H1 (cell line): ENCODE data around the gene SMOC2. TPM values are rescaled to one million over a fixed set of nuclear protein-coding genes. Genes with fewer than 3 reads are reported as not detected.

ENCODE experiments used
- CTCF ChIA-PET: fragments of 300-600 bp; sonication (Branson Sonifier 250); formaldehyde crosslinking; loops from one replicate; lab custom pipeline; 2021; ENCODE audit not compliant: partially characterized antibody; lab: Charles Lee
- POLR2A ChIA-PET: fragments of 300-600 bp; sonication (Branson Sonifier 250); formaldehyde crosslinking; loops from one replicate; lab custom pipeline; 2021; ENCODE audit warnings: inconsistent platforms; ENCODE audit not compliant: partially characterized antibody; lab: Charles Lee
- DNase-seq, 2 experiments: peaks; one replicate each; pipeline versions ENCODE4 v3.0.0 to v3.0.0-alpha.2; 2010 to 2022; ENCODE audit warnings: low spot score in 2 of 2, low read depth in 1 of 2, mixed read lengths in 1 of 2
- FAIRE-seq: peaks from 2 replicates; lab custom pipeline; 2011; peaks lifted over from hg19 to GRCh38; lab: Jason Lieb, UNC
- H2AFZ ChIP-seq: 2 replicates; pipeline ENCODE4 v1.8.1; 2012; ENCODE audit warnings: low read length, inconsistent platforms
- H2AK5ac ChIP-seq: 2 replicates; pipeline ENCODE4 v1.6.1; 2013; ENCODE audit warnings: low read depth, low read length
- H2BK120ac ChIP-seq: replicated peaks from 2 replicates; pipeline ENCODE3; 2013; ENCODE audit warnings: low read depth, low read length, inconsistent platforms
- H2BK12ac ChIP-seq: 2 replicates; pipeline ENCODE4 v1.6.1; 2013; ENCODE audit warnings: low read depth, low read length
- H2BK15ac ChIP-seq: 2 replicates; pipeline ENCODE4 v1.6.1; 2013; ENCODE audit warnings: low read length
- H2BK20ac ChIP-seq: 2 replicates; pipeline ENCODE4 v1.6.1; 2013; ENCODE audit warnings: low read length
- H2BK5ac ChIP-seq: 2 replicates; pipeline ENCODE4 v1.6.1; 2013; ENCODE audit warnings: low read depth, low read length
- H3K14ac ChIP-seq: 2 replicates; pipeline ENCODE4 v1.6.1; 2013; ENCODE audit warnings: inconsistent platforms; ENCODE audit not compliant: insufficient read length
- H3K18ac ChIP-seq: 2 replicates; pipeline ENCODE4 v1.6.1; 2013; ENCODE audit warnings: low read length; ENCODE audit errors: extremely low read depth
- H3K23ac ChIP-seq: 2 replicates; pipeline ENCODE4 v1.6.1; 2013; ENCODE audit warnings: inconsistent platforms; ENCODE audit not compliant: insufficient read length
- H3K23me2 ChIP-seq: 2 replicates; pipeline ENCODE4 v1.6.1; 2013; ENCODE audit warnings: low read depth, low read length
- H3K27ac ChIP-seq: 2 replicates; pipeline ENCODE4 v1.6.1; 2011; ENCODE audit warnings: low read depth, low read length, inconsistent platforms
- H3K27me3 ChIP-seq, 4 experiments: replicated peaks in 1 of 4; 1 replicate in 1 of 4; 2 replicates in 3 of 4; pipeline versions ENCODE4 v1.6.1 to v1.8.1; 2011 to 2013; ENCODE audit warnings: low read length in 3 of 4, mild to moderate bottlenecking in 3 of 4, inconsistent platforms in 2 of 4, mixed read lengths in 2 of 4, moderate library complexity in 1 of 4; ENCODE audit not compliant: control insufficient read depth in 3 of 4, insufficient read depth in 3 of 4; ENCODE audit errors: extremely low read depth in 1 of 4
- H3K36me3 ChIP-seq, 4 experiments: 2 replicates each; pipeline versions ENCODE4 v1.6.1 to v1.8.1; 2011 to 2013; ENCODE audit warnings: mild to moderate bottlenecking in 4 of 4, low read length in 3 of 4, moderate library complexity in 2 of 4, control low read depth in 1 of 4, inconsistent platforms in 1 of 4; ENCODE audit not compliant: insufficient read depth in 4 of 4, control insufficient read depth in 2 of 4
- H3K4ac ChIP-seq: replicated peaks from 2 replicates; pipeline ENCODE3; 2013; ENCODE audit warnings: low read length, low read depth, mixed read lengths, inconsistent platforms; ENCODE audit not compliant: insufficient read length
- H3K4me1 ChIP-seq, 4 experiments: replicated peaks in 1 of 4; 1 replicate in 1 of 4; 2 replicates in 3 of 4; pipeline versions ENCODE4 v1.6.1 to v1.8.1; 2011 to 2013; ENCODE audit warnings: low read length in 3 of 4, inconsistent platforms in 2 of 4, mixed read lengths in 1 of 4; ENCODE audit not compliant: insufficient read depth in 4 of 4, control insufficient read depth in 3 of 4
- H3K4me2 ChIP-seq, 2 experiments: 2 replicates each; pipeline versions ENCODE4 v1.6.1 to v1.8.1; 2011 to 2013; ENCODE audit warnings: low read depth in 2 of 2, low read length in 2 of 2, control low read depth in 1 of 2, inconsistent platforms in 1 of 2, mild to moderate bottlenecking in 1 of 2; ENCODE audit not compliant: insufficient read depth in 1 of 2
- H3K4me3 ChIP-seq, 4 experiments: fragments of 200-600, 300-600 bp in 1 of 4; sonication (generic), shearing (Covaris generic), sonication (Bioruptor Twin) in 1 of 4; 2 replicates each; pipeline versions ENCODE4 v1.5.1 to v1.8.1; 2011 to 2016; ENCODE audit warnings: low read length in 4 of 4, low read depth in 3 of 4, control low read depth in 2 of 4, inconsistent platforms in 2 of 4, mild to moderate bottlenecking in 2 of 4, mixed read lengths in 1 of 4, moderate library complexity in 1 of 4; ENCODE audit not compliant: insufficient read depth in 2 of 4; ENCODE audit errors: extremely low read depth in 1 of 4
- H3K56ac ChIP-seq: replicated peaks from 2 replicates; pipeline ENCODE3; 2013; ENCODE audit warnings: low read depth, mild to moderate bottlenecking, mixed read lengths, low read length, inconsistent platforms; ENCODE audit not compliant: insufficient read length
- H3K79me1 ChIP-seq: 2 replicates; pipeline ENCODE4 v1.6.1; 2013; ENCODE audit warnings: low read depth, low read length, control low read depth
- H3K79me2 ChIP-seq, 2 experiments: 2 replicates each; pipeline versions ENCODE4 v1.6.1 to v1.8.1; 2012 to 2013; ENCODE audit warnings: low read length in 2 of 2, mild to moderate bottlenecking in 2 of 2, inconsistent platforms in 1 of 2; ENCODE audit not compliant: insufficient read depth in 2 of 2, control insufficient read depth in 1 of 2
- H3K9ac ChIP-seq, 4 experiments: replicated peaks in 1 of 4; 1 replicate in 1 of 4; 2 replicates in 3 of 4; pipeline versions ENCODE4 v1.6.1 to v1.8.1; 2011 to 2013; ENCODE audit warnings: low read depth in 3 of 4, low read length in 3 of 4, control low read depth in 2 of 4, mild to moderate bottlenecking in 2 of 4, moderate library complexity in 2 of 4, inconsistent platforms in 1 of 4; ENCODE audit errors: extremely low read depth in 1 of 4
- H3K9me3 ChIP-seq, 2 experiments: 2 replicates each; pipeline versions ENCODE4 v1.6.1 to v1.8.1; 2012 to 2013; ENCODE audit warnings: mild to moderate bottlenecking in 2 of 2, moderate library complexity in 2 of 2, control low read depth in 1 of 2, inconsistent platforms in 1 of 2, low read depth in 1 of 2, low read length in 1 of 2, mixed read lengths in 1 of 2; ENCODE audit not compliant: insufficient read depth in 2 of 2
- H4K20me1 ChIP-seq, 2 experiments: replicated peaks in 1 of 2; 2 replicates each; pipeline versions ENCODE3 to v1.8.1; 2011 to 2013; ENCODE audit warnings: inconsistent platforms in 2 of 2, low read length in 2 of 2, mild to moderate bottlenecking in 1 of 2; ENCODE audit not compliant: insufficient read depth in 2 of 2, control insufficient read depth in 1 of 2
- H4K5ac ChIP-seq: 2 replicates; pipeline ENCODE4 v1.6.1; 2013; ENCODE audit warnings: low read length, low read depth, mixed read lengths, inconsistent platforms; ENCODE audit not compliant: insufficient read length
- H4K8ac ChIP-seq: 2 replicates; pipeline ENCODE4 v1.8.0; 2013; ENCODE audit warnings: mild to moderate bottlenecking, moderate library complexity, low read length, inconsistent platforms; ENCODE audit not compliant: insufficient read depth; ENCODE audit errors: extremely low read depth
- H4K91ac ChIP-seq: replicated peaks from 2 replicates; pipeline ENCODE3; 2013; ENCODE audit warnings: low read length, mixed read lengths, inconsistent platforms; ENCODE audit not compliant: insufficient read length
- ATF2 ChIP-seq: IDR thresholded peaks from 2 replicates; pipeline ENCODE4 v1.6.1; 2012; ENCODE audit warnings: low read length, inconsistent platforms
- BACH1 ChIP-seq: IDR thresholded peaks from 2 replicates; pipeline ENCODE4 v1.6.1; 2012; ENCODE audit warnings: low read length, improper control_type of control experiment
- CTCF ChIP-seq, 3 experiments: IDR thresholded peaks; 1 replicate in 2 of 3; 2 replicates in 1 of 3; pipeline versions ENCODE4 v1.5.1 to v1.6.1; 2011; ENCODE audit warnings: low read length in 3 of 3, mild to moderate bottlenecking in 3 of 3, inconsistent platforms in 2 of 3, low read depth in 1 of 3, moderate library complexity in 1 of 3; ENCODE audit not compliant: insufficient read depth in 1 of 3; ENCODE audit errors: control extremely low read depth in 1 of 3
- GABPA ChIP-seq: IDR thresholded peaks from 2 replicates; pipeline ENCODE4 v1.6.1; 2011; ENCODE audit warnings: mild to moderate bottlenecking, low read length, moderate library complexity, borderline replicate concordance; ENCODE audit not compliant: insufficient read depth
- MAFK ChIP-seq: IDR thresholded peaks from 2 replicates; pipeline ENCODE4 v1.6.1; 2012; ENCODE audit warnings: low read depth, mild to moderate bottlenecking, improper control_type of control experiment, low read length
- NRF1 ChIP-seq: IDR thresholded peaks from 2 replicates; pipeline ENCODE4 v1.6.1; 2011; ENCODE audit warnings: mild to moderate bottlenecking, low read depth, low read length, improper control_type of control experiment
- RBBP5 ChIP-seq: IDR thresholded peaks from 2 replicates; pipeline ENCODE4 v1.7.1; 2012; ENCODE audit warnings: low read depth, mild to moderate bottlenecking, inconsistent platforms, low read length, moderate library complexity, borderline replicate concordance
- WGBS, 2 experiments: shearing (Covaris generic) in 1 of 2; methylation state at CpG; one replicate each; pipeline versions ENCODE4 v1.1.6 to v1.1.7; 2013 to 2015; ENCODE audit warnings: low lambda C conversion rate in 2 of 2, mixed read lengths in 2 of 2, inconsistent platforms in 1 of 2, low coverage in 1 of 2, missing lambda C conversion rate in 1 of 2; ENCODE audit not compliant: insufficient replicate concordance in 2 of 2, insufficient coverage in 1 of 2, insufficient read length in 1 of 2; ENCODE audit errors: extremely low coverage in 1 of 2, missing lambda C conversion rate in 1 of 2; 5-methylcytosine and 5-hydroxymethylcytosine counted together
- polyA plus RNA-seq, 7 experiments: library from polyadenylated mRNA; depleted of rRNA in 3 of 7; stranded (reverse) in 5 of 7; unstranded in 2 of 7; fragments of >200 nt in 5 of 7; fragments of 200-250 nt in 2 of 7; gene quantifications; 1 replicate in 5 of 7; 2 replicates in 1 of 7; 4 replicates in 1 of 7; pipeline versions ENCODE4 v1.2.1 to v1.2.3, GENCODE V29; 2011 to 2013; ENCODE audit warnings: missing spikeins in 2 of 7, mixed read lengths in 2 of 7
- total RNA-seq: library from RNA; stranded (reverse); fragmentation: NEBNext Ultra II Directional; extraction: Animal tissue kit (Norgen Biotek cat#: 25700); gene quantifications from 2 replicates; pipeline ENCODE4 v1.2.1, GENCODE V29; 2021

SMOC2 gene
- total and polyA plus RNA-seq, 2 of the 8 experiments (the other 6 are each of a cell fraction or from before 2014, with no cell fraction given), result 7.7 to 8.5 TPM

- Histone ChIP-seq H3K27ac (no peak overlapping the region), H3K4me1 (no peaks in the 10 kb centered on the region; a peak in 1 of 7 replicates), H3K4ac (no peak overlapping the region), H3K27me3 (no peaks in the 10 kb centered on the region), H3K4me2 (no peak overlapping the region), H3K9ac (no peak overlapping the region), H2BK120ac (no peak overlapping the region), H4K20me1 (no peaks in the 10 kb centered on the region), H3K9me3 (no peaks in the 10 kb centered on the region; a peak in 1 of 4 replicates), H3K79me2 (no peaks in the 10 kb centered on the region), H4K91ac (no peak overlapping the region), H3K14ac (no peak overlapping the region), H3K79me1 (no peaks in the 10 kb centered on the region), H3K56ac (no peak overlapping the region), H2BK5ac (no peak overlapping the region), H2AFZ (no peak overlapping the region), H3K23ac (no peak overlapping the region), H2BK12ac (no peak overlapping the region), H3K23me2 (no peaks in the 10 kb centered on the region), H3K36me3 (no peaks in the 10 kb centered on the region), H2BK20ac (no peak overlapping the region), H3K4me3 (no peak overlapping the region), H4K8ac (no peak overlapping the region), H4K5ac (no peak overlapping the region), H2AK5ac (no peak overlapping the region), H2BK15ac (no peak overlapping the region), H3K18ac (no peak overlapping the region)
- POLR2A ChIA-PET, result no interaction called here
- CTCF ChIA-PET, result interaction anchor here (0.6 to 2.2 kb wide), 8 partner anchors 8 to 210 kb away, joined by 3 to 6 read pairs (median 4); no protein-coding TSS in a partner anchor
- DNase-seq (no peak), FAIRE-seq (no peak)
- WGBS, 2 experiments, result 87% methylated on average over 12 of the region's 12 CpGs; no CpG with 5 or more reads in 1 of the 2 experiments
- no peak for TF ChIP-seq MAFK
- TF ChIP-seq CTCF (IDR thresholded peaks at IDR 0.05; ENCODE audit: control extremely low read depth in 1 of 3, insufficient read depth in 1 of 3, low read depth in 1 of 3, low read length in 3 of 3), result no peak
- TF ChIP-seq ATF2, result no peak
- no peak for TF ChIP-seq BACH1
- TF ChIP-seq GABPA, result no peak
- no peak for TF ChIP-seq RBBP5
- TF ChIP-seq NRF1, result no peak
These were observed 67.9 kb downstream of the SMOC2 start for GRCh38 chr6:168508903-168509302.
